Smooth muscle cell of the brain vasculature (primary cell): ENCODE measurements around the gene CNOT11.
"Not testable (repeated sequence)": the region's sequence is repeated elsewhere in the genome, so short reads cannot be mapped to it uniquely, and the experiment has no call there.

Experiments used
- DNase-seq: peaks from one replicate; pipeline ENCODE4 v3.0.0-alpha.2; 2012; ENCODE audit warnings: low read depth, low spot score

Gene CNOT11

DNA sequence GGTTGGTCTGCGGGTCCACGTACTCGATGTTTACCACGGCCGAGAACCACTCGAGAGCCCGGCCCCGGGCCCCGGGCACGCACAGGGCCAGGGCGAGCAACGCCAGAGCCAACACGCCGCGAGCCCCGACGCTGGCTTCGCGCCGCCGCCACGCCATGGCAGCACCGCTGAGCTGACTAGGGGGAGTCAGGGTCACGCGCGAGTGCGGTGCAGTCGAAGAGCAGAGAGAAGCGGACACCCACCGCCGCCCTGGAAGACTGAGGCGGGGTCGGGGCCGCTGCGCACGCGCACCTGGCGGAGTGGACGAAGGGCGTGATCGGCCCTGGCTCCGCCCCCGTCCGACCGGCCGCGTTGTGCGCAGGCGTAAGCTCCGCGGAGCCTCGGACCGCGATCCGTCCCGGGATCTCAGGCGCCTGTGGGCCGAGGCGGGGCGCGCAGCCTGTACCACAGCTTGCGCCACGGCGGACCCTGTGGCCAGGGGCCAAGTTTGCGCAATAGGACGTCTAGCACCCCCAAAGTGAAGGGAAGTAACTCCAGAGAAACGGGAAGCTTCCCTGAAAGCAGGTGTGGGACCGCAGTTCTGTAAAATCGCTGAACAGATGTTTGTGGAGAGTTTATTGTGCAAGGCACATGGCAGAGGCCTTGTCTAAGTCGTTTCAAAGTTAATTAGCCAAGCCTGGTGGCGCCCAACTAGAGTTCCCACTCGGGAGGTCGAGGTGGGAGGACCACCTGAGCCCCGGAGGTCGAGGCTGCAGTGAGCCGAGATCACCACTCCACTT, 55.9 kb downstream of the CNOT11 start, which contains the start of gene RNF149:
Gene RNF149 (minus strand): TSS at position 270 of the 779 bp plus-strand sequence. CDS start 113 bp downstream, at position 157.
- DNase-seq = peak; percentile 50

- DNase-seq = no peak
These were observed 57.6 kb downstream of the CNOT11 start for GRCh38 chr2:101310090-101310833.

DNA sequence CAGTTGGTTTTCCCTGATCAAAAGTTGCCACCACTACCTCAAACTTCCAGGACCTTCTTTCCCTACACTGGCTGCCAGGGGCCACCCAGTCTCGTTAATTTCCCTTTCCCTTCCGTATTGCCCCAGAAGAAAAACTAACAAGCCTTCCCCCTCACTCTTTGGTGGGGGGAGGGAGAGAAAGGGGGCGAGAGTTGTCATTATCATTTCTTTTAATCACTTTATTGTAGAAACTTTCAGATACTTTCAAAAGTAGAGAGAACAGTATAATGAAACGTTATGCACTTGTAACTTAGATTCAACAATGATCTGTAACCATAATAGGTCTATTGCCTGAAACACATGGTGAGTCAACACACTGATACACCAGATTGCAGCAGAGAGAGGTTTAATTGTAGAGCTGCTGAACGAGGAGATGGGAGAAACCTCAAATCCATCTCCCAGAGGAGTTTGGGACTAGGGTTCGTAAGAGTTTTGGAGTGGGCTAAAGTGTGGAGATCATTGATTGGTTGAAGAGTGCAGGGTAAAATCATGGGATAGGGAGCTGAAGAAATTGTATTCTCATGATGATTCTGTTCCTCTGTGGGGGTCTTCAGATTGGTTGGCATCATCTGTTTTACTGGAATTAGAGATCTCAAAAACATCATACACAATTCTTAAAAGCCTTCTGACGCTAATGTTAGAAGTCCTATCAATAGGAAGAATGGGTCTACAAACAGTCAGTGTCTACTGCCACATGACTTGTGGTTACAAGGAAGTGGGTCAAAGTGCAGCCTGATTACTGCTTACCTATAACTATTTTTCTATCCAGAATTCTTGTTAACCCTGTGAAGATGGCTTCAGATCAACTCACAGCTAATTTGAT, 58.4 kb downstream of the CNOT11 start:
- DNase-seq = no peak

- DNase-seq = no peak
These were observed 59.0 kb downstream of the CNOT11 start for GRCh38 chr2:101311696-101312017.

DNA sequence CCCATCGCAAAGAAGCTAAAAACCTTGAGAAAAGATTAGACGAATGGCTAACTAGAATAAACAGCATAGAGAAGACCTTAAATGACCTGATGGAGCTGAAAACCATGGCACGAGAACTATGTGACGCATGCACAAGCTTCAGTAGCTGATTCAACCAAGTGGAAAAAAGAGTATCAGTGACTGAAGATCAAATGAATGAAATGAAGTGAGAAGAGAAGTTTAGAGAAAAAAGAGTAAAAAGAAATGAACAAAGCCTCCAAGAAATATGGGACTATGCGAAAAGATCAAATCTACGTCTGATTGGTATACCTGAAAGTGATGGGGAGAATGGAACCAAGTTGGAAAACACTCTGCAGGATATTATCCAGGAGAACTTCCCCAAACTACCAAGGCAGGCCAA, 63.9 kb downstream of the CNOT11 start:
- not testable (repeated sequence) for DNase-seq
